ENCODE data around the gene VAMP5.

VAMP5 gene

DNA sequence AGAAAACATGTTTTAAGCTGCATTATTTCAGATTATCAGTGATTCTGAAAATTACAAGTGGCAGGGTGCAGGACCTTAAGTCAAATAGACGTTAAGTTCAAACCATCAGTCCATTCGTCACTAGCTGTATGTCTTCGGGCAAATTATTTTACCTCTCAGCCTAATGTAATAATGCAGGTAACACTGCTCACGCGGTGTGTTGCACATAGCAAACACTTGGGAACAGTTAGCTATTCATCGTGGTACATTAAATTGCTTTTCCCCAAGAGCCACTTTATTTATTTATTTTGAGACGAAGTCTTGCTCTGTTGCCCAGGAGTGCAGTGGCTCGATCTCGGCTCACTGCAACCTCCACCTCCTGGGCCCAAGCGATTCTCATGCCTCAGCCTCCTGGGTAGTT is 35.1 kb upstream of the VAMP5 start:
- peak in 1 of 2 donors; percentile 10 for DNase-seq
- Histone ChIP-seq H3K23ac (ENCODE audit: low read length) (no peak overlapping the region), H3K79me2 (ENCODE audit: control insufficient read depth, insufficient read depth, low read length, poor library complexity) (no peaks in the 10 kb centered on the region), H2BK12ac (ENCODE audit: low read length) (no peak overlapping the region), H2AK5ac (ENCODE audit: low read length) (no peak overlapping the region), H4K91ac (ENCODE audit: low read depth, low read length) (no peak overlapping the region), H3K36me3 (ENCODE audit: control insufficient read depth in 1 of 2, insufficient read depth in 2 of 2, low read length in 2 of 2) (peaks cover 31 to 60% of the 10 kb centered on the region in 2 experiments), H3K9me3 (ENCODE audit: insufficient read depth, low read depth, low read length) (no peaks in the 10 kb centered on the region), H3K14ac (ENCODE audit: low read length) (no peak overlapping the region), H3K79me1 (ENCODE audit: low read length) (no peaks in the 10 kb centered on the region), H3K4me3 (ENCODE audit: low read depth, low read length) (no peak overlapping the region), H2BK5ac (ENCODE audit: low read depth, low read length, poor library complexity) (no peak overlapping the region), H2BK120ac (ENCODE audit: insufficient read depth, low read length, poor library complexity) (no peak overlapping the region), H3K27ac (ENCODE audit: low read depth, low read length) (no peak overlapping the region), H3K4me1 (ENCODE audit: control insufficient read depth in 1 of 2, insufficient read depth in 2 of 2, low read length in 2 of 2) (no peaks in the 10 kb centered on the region), H4K12ac (ENCODE audit: low read depth, low read length) (no peak overlapping the region), H3K4me2 (ENCODE audit: low read length) (no peak overlapping the region), H3K18ac (ENCODE audit: low read length) (no peak overlapping the region), H3K4ac (ENCODE audit: low read depth, low read length) (no peak overlapping the region), H2AFZ (ENCODE audit: insufficient read depth, low read length, poor library complexity) (no peak overlapping the region), H3K9ac (ENCODE audit: low read length) (no peak overlapping the region), H3K27me3 (ENCODE audit: insufficient read depth, low read length) (no peaks in the 10 kb centered on the region), H4K8ac (ENCODE audit: low read depth, low read length) (no peak overlapping the region)
- WGBS (ENCODE audit: extremely low coverage, insufficient coverage, insufficient read length), result no CpG with 5 or more reads among the region's 10 CpGs

DNA sequence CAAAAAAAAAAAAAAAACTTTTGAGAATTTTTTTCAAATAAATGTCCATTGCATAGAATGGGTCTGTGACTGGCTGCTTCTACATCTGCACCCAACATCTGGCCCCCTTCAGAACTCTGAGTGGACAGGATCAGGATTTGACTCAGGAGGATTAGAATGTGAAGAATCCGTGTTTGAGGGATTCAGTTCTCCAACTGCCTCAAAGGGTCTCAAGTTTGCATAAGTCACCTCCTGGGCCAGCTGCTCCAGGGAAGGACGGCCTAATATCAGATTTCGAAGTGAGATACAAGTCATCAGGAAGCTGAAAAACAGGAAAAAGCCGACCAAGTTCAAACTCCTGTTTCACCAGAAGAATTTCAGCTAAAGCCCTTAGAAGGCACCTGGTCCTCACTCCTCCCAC is 34.4 kb upstream of the VAMP5 start:
- Histone ChIP-seq H3K4me2 (ENCODE audit: low read length) (no peak overlapping the region), H2AFZ (ENCODE audit: insufficient read depth, low read length, poor library complexity) (no peak overlapping the region), H3K23ac (ENCODE audit: low read length) (peak overlapping the region; percentile 32), H4K8ac (ENCODE audit: low read depth, low read length) (no peak overlapping the region), H3K9me3 (ENCODE audit: insufficient read depth, low read depth, low read length) (no peaks in the 10 kb centered on the region), H2BK120ac (ENCODE audit: insufficient read depth, low read length, poor library complexity) (no peak overlapping the region), H3K27me3 (ENCODE audit: insufficient read depth, low read length) (no peaks in the 10 kb centered on the region), H3K79me1 (ENCODE audit: low read length) (no peaks in the 10 kb centered on the region), H3K4ac (ENCODE audit: low read depth, low read length) (no peak overlapping the region), H3K14ac (ENCODE audit: low read length) (no peak overlapping the region), H4K12ac (ENCODE audit: low read depth, low read length) (no peak overlapping the region), H3K4me1 (ENCODE audit: control insufficient read depth in 1 of 2, insufficient read depth in 2 of 2, low read length in 2 of 2) (no peaks in the 10 kb centered on the region), H3K79me2 (ENCODE audit: control insufficient read depth, insufficient read depth, low read length, poor library complexity) (no peaks in the 10 kb centered on the region), H2BK12ac (ENCODE audit: low read length) (no peak overlapping the region), H2BK5ac (ENCODE audit: low read depth, low read length, poor library complexity) (no peak overlapping the region), H3K27ac (ENCODE audit: low read depth, low read length) (no peak overlapping the region), H3K18ac (ENCODE audit: low read length) (no peak overlapping the region), H3K4me3 (ENCODE audit: low read depth, low read length) (no peak overlapping the region), H2AK5ac (ENCODE audit: low read length) (no peak overlapping the region), H3K9ac (ENCODE audit: low read length) (no peak overlapping the region), H3K36me3 (ENCODE audit: control insufficient read depth in 1 of 2, insufficient read depth in 2 of 2, low read length in 2 of 2) (peaks cover 34 to 61% of the 10 kb centered on the region in 2 experiments), H4K91ac (ENCODE audit: low read depth, low read length) (no peak overlapping the region)
- no CpG with 5 or more reads among the region's 4 CpGs for WGBS (ENCODE audit: extremely low coverage, insufficient coverage, insufficient read length)
- peak; percentile 59 for DNase-seq

DNA sequence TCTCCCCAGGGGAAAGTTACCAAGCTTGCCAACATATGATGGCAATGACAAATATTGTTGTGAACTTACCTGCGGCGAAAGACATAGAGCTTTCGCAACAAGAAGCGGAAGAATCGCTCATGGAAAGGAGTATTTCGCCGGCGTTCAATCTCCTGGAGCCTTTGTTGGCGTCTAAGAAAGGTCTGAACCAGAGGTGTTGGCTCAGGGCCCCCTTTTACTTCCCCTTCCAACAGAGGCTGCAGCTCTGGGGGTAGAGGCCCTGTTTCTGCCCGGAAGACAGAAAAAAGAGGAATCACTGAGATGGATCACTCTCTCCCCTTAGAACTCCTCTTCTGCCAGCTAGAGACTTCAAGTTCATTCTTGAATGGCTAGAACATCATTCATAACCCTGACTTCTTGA is 33.7 kb upstream of the VAMP5 start:
- WGBS (ENCODE audit: extremely low coverage, insufficient coverage, insufficient read length), result no CpG with 5 or more reads among the region's 10 CpGs
- H3K4me1 ChIP-seq (ENCODE audit: control insufficient read depth in 1 of 2, insufficient read depth in 2 of 2, low read length in 2 of 2), result no peaks in the 10 kb centered on the region
- no peak overlapping the region for H3K4me3 ChIP-seq (ENCODE audit: low read depth, low read length)
- H3K23ac ChIP-seq (ENCODE audit: low read length), result no peak overlapping the region
- no peak overlapping the region for H2BK120ac ChIP-seq (ENCODE audit: insufficient read depth, low read length, poor library complexity)
- H3K4ac ChIP-seq (ENCODE audit: low read depth, low read length), result no peak overlapping the region
- H3K79me1 ChIP-seq (ENCODE audit: low read length), result no peaks in the 10 kb centered on the region
- H2AK5ac ChIP-seq (ENCODE audit: low read length), result no peak overlapping the region
- DNase-seq, result peak in 1 of 2 donors; percentile 7
- no peak overlapping the region for H4K91ac ChIP-seq (ENCODE audit: low read depth, low read length)
- H3K9ac ChIP-seq (ENCODE audit: low read length), result no peak overlapping the region
- no peak overlapping the region for H3K4me2 ChIP-seq (ENCODE audit: low read length)
- H3K27ac ChIP-seq (ENCODE audit: low read depth, low read length), result no peak overlapping the region
- H4K8ac ChIP-seq (ENCODE audit: low read depth, low read length), result no peak overlapping the region
- no peaks in the 10 kb centered on the region for H3K27me3 ChIP-seq (ENCODE audit: insufficient read depth, low read length)
- H2BK5ac ChIP-seq (ENCODE audit: low read depth, low read length, poor library complexity), result no peak overlapping the region
- H4K12ac ChIP-seq (ENCODE audit: low read depth, low read length), result no peak overlapping the region
- no peak overlapping the region for H3K18ac ChIP-seq (ENCODE audit: low read length)
- H2AFZ ChIP-seq (ENCODE audit: insufficient read depth, low read length, poor library complexity), result no peak overlapping the region
- peaks cover 35 to 63% of the 10 kb centered on the region in 2 experiments for H3K36me3 ChIP-seq (ENCODE audit: control insufficient read depth in 1 of 2, insufficient read depth in 2 of 2, low read length in 2 of 2)
- no peaks in the 10 kb centered on the region for H3K9me3 ChIP-seq (ENCODE audit: insufficient read depth, low read depth, low read length)
- H3K14ac ChIP-seq (ENCODE audit: low read length), result no peak overlapping the region
- H2BK12ac ChIP-seq (ENCODE audit: low read length), result no peak overlapping the region
- no peaks in the 10 kb centered on the region for H3K79me2 ChIP-seq (ENCODE audit: control insufficient read depth, insufficient read depth, low read length, poor library complexity)

DNA sequence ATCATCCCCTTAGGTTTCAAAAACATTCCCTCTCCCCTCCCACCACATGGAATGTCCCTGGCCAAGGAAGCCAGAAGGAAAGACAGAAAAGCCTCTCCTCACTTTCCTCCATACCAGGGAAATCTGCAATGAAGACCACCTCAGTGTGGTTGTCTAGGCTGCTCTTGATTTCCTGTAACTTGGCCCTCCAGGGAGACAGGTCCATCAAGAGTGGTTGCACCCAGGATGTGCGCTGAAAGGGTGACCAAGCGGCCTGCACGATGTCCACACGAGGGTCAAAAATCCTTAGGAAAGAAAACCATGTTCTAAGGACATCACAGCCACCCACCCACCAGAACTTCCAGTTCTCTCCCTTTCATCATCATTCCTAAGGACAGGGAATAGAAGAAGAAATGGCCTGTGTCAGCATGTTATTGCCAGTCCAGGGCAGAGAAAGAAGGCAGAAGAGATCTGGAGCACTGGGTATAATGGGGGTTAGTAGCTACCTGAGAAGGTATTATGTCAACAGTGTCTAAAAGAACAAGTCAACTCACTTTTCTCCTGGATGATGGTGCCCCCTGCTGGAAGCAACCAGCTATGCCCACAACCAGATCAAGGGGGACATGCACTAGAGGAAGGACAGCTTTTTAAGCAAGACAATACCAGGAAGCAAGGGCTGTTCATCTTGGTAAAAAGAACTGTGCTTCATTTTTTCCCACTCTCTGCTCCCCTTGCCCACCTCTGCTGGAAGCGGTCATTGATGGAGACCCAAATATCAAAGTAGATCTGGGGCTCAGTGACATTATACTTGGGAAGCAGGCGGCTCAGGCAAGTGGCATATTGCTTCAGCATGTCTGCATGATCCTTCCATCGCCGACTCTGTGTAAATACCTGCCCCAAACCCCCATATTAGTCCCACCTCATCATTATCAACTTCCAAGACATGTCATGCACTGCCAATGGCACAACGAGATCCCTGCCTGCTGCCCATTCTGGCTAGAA is 32.2 kb upstream of the VAMP5 start:
- Histone ChIP-seq H3K36me3 (ENCODE audit: control insufficient read depth in 1 of 2, insufficient read depth in 2 of 2, low read length in 2 of 2) (peaks cover 32 to 60% of the 10 kb centered on the region in 2 experiments), H4K91ac (ENCODE audit: low read depth, low read length) (no peak overlapping the region), H3K4me3 (ENCODE audit: low read depth, low read length) (no peak overlapping the region), H3K4me2 (ENCODE audit: low read length) (no peak overlapping the region), H3K4me1 (ENCODE audit: control insufficient read depth in 1 of 2, insufficient read depth in 2 of 2, low read length in 2 of 2) (no peaks in the 10 kb centered on the region), H3K9me3 (ENCODE audit: insufficient read depth, low read depth, low read length) (no peaks in the 10 kb centered on the region), H2AK5ac (ENCODE audit: low read length) (no peak overlapping the region), H4K8ac (ENCODE audit: low read depth, low read length) (no peak overlapping the region), H3K23ac (ENCODE audit: low read length) (no peak overlapping the region), H3K9ac (ENCODE audit: low read length) (no peak overlapping the region), H2BK12ac (ENCODE audit: low read length) (no peak overlapping the region), H3K14ac (ENCODE audit: low read length) (no peak overlapping the region), H2BK5ac (ENCODE audit: low read depth, low read length, poor library complexity) (no peak overlapping the region), H3K79me2 (ENCODE audit: control insufficient read depth, insufficient read depth, low read length, poor library complexity) (no peaks in the 10 kb centered on the region), H2BK120ac (ENCODE audit: insufficient read depth, low read length, poor library complexity) (no peak overlapping the region), H3K18ac (ENCODE audit: low read length) (no peak overlapping the region), H3K4ac (ENCODE audit: low read depth, low read length) (no peak overlapping the region), H3K79me1 (ENCODE audit: low read length) (no peaks in the 10 kb centered on the region), H3K27ac (ENCODE audit: low read depth, low read length) (no peak overlapping the region), H2AFZ (ENCODE audit: insufficient read depth, low read length, poor library complexity) (no peak overlapping the region), H4K12ac (ENCODE audit: low read depth, low read length) (no peak overlapping the region), H3K27me3 (ENCODE audit: insufficient read depth, low read length) (no peaks in the 10 kb centered on the region)
- no CpG with 5 or more reads among the region's 9 CpGs for WGBS (ENCODE audit: extremely low coverage, insufficient coverage, insufficient read length)
- peak; percentile 80 to 93 for DNase-seq
